ENCODE measurements around the gene CXCL6.

The CXCL6 gene

GRCh38 chr4:73843369-73843768, 6.9 kb downstream of the CXCL6 start:
- no peak for DNase-seq (ENCODE audit: low read depth)

GRCh38 chr4:73844345-73844744, 7.9 kb downstream of the CXCL6 start:
- DNase-seq (ENCODE audit: low read depth) = no peak

DNA sequence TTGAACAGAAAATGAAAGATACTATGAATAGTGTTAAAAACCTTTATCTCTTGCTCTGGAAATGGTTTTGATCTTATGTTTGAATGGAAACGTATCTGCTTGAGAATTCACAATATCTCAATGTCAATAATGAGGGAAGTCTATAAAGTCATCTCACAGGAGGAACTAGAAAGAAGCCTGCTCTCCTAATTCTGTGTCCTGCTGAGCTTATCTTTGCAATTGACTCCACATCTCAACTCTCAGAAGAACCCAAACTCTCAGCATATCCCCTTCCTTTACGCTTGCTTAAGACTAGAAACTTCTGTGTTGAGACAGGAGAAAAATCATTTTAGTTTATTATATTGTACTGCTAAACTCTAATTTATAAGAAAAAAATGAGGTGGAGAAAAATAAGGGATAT, 8.3 kb downstream of the CXCL6 start:
- no peak for DNase-seq (ENCODE audit: low read depth)

- no peak for DNase-seq (ENCODE audit: low read depth)
These were observed 11.2 kb downstream of the CXCL6 start for GRCh38 chr4:73847526-73848182.

- no peak for DNase-seq (ENCODE audit: low read depth)
These were observed 11.8 kb downstream of the CXCL6 start for GRCh38 chr4:73848183-73848777.

DNA sequence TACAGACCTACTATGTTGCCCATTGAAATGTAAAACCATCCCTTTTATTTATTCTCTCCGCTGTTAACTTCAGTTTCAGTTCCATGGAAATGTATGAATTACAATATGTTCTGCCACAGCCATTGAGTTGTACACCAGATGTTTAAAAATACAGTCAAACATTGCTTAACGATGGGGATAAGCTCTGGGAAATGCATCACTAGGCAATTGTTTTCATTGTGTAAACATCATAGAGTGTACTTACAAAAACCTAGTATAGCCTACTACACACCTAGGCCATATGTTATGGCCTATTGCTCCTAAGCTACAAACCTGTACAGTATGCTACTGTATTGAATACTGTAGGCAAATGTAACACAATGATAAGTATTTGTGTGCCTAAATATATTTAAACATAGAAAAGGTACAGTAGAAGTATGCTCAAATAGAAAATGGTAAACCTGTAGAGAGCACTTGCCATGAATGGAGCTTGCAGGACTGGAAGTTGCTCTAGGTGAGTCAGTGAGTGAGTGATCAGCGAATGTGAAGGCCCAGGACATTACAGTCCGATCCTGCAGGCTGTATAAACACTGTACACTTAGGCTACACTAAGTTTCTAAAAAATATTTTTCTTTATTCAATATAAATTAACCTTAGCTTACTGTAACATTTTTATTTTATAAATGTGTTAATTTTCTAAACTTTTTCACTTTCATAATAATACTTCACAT, 13.9 kb downstream of the CXCL6 start:
- DNase-seq (ENCODE audit: low read depth) = no peak

- DNase-seq (ENCODE audit: low read depth) = no peak
These were observed 14.8 kb downstream of the CXCL6 start for GRCh38 chr4:73851293-73851692.

DNA sequence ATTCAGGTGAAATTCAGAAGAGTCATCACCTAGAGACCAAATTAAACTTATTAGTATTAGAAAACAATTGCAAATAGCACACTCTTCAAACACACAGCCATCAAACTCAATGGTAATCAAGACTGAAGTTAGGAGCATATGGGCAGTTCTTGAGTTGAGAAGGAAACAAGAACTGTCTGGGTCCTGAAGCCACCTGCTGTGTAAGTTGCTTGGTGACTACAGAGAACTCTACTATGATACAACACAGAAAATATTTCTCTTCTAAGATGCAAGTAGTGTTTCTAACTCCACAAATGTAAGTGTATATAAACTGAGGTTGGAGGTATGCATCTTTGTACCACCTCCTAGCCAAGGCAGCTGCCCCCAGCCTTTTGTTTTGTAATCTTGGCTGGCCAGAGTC, 16.3 kb downstream of the CXCL6 start:
- no peak for DNase-seq (ENCODE audit: low read depth)

DNA sequence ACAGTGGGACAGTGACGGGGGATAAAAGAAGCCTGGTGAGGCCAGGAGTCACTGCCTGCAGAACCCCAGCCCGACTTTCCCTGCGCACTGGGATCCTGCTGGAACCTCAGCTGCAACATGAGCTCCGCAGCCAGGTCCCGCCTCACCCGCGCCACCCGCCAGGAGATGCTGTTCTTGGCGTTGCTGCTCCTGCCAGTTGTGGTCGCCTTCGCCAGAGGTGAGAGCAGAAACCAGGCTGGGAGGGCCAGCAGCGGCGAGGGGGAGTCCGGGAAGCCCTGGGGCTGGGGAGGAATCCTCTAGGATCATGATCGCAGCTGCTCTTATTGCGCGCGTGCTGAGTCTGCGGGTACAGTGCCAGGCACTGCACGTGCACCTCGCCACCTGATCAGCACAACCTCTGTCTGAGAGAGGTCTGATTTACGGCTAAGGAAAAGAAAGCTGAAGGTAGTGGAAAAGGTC, 16.8 kb downstream of the CXCL6 start, which contains the start of gene PF4V1:
TSS of gene PF4V1 (plus strand) at position 51 of the 459 bp plus-strand sequence. CDS start at position 118, 67 bp downstream.
- no peak for DNase-seq (ENCODE audit: low read depth)

GRCh38 chr4:73853718-73854473, 17.4 kb downstream of the CXCL6 start:
- no peak for DNase-seq (ENCODE audit: low read depth)

- DNase-seq (ENCODE audit: low read depth) = no peak
These were observed 18.9 kb downstream of the CXCL6 start for GRCh38 chr4:73855406-73855805.

GRCh38 chr4:73856518-73856917, 20.0 kb downstream of the CXCL6 start:
- no peak for DNase-seq (ENCODE audit: low read depth)

DNA sequence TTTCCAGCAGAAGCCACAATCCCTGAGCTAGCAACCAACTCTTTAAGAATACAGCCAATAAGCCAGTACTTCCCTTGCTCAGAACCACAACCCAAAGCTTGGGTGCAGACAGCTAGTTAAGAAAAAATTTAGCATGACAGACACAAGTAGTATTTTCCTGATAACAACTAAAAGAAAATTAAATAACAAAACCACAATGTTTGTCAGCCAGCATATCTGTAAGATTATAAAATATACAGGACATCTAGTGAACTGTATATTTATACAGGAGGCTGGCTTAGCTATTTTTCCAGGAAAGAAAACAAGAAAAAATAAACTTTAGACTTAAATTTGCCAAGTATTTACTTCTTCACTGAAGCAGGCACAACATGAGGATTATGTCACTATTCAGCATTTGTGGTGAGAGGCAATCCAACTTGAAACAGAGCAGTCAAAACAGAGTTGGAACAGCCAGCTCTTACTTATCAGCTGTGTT, 23.2 kb downstream of the CXCL6 start:
- no peak for DNase-seq (ENCODE audit: low read depth)

DNA sequence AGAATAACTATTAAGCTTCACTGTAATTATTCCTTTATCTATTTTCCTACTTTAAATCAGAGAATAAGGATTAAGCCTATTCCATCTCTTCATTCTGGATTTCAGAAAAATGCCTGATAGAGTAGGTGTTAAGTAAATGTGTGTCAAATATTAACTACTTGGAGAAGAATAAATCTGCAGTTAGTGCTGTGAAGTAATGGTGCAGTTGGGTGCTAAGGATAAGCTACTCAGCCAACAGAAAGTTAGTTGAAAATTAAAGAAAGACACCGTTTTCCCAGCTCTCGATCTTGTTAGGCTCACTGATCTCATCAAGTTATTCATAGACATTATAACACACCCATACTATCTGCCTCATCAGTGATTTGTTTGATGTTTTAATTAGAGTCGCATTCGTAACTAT, 23.7 kb downstream of the CXCL6 start:
- no peak for DNase-seq (ENCODE audit: low read depth)

DNA sequence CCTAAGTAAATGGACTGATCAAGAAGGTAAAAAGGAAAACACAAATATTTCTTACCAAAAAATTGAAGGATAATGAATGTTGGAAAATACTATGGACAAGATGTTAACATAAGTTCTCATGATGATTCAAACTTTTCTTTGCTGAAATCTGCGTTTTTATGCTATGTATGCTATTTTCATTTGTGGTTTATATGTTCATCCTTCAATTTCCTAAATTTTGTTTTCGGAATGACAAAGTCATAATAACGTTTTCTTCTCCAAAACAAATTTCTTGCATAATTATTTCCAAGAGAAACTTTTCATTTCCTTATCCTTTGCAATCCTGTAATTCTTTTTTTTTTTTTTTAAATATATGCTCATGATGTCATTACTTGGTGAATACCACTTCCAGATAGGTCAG, 24.4 kb downstream of the CXCL6 start:
- DNase-seq (ENCODE audit: low read depth) = no peak

GRCh38 chr4:73862322-73862721, 25.8 kb downstream of the CXCL6 start:
- no peak for DNase-seq (ENCODE audit: low read depth)

DNA sequence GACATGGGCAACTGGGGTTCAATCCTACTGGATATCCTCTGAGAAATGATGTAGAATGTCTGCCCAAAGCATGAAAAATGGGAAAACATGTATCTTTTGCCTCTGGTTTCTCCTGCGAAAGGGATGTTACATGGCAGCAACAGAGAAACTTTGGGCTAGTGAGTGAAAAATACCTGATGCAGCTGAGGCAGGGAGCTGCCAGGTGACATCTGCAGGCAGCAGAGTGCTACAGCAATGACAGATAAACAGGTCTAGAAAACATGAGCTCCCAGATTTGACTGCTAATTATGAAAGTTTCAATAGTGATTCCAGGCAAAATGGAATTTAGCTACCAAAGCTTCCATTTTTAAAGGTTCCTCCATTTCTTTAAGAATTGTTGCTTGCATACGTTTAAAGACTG, 27.9 kb downstream of the CXCL6 start:
- no peak for DNase-seq (ENCODE audit: low read depth)

DNA sequence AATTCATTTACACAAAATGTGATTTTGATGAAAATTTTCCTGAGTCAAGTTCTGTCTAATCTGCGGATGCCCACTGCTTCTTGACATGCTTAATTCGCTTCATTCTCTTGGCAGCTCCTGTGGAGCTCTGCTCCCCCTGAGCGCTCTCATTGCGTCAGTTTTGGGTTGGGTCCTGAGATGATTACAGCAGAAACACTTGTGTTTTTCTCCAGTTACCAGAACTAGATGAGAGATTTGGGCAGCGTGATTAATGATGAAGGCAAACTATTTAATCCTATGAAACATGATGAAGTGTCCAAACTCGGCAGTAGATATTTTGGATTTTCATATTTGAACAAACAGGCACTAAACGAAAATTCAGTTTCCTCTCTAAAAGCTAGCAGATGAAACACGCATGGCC, 28.5 kb downstream of the CXCL6 start:
- DNase-seq (ENCODE audit: low read depth) = no peak

GRCh38 chr4:73865431-73866096, 29.1 kb downstream of the CXCL6 start:
- no peak for DNase-seq (ENCODE audit: low read depth)

DNA sequence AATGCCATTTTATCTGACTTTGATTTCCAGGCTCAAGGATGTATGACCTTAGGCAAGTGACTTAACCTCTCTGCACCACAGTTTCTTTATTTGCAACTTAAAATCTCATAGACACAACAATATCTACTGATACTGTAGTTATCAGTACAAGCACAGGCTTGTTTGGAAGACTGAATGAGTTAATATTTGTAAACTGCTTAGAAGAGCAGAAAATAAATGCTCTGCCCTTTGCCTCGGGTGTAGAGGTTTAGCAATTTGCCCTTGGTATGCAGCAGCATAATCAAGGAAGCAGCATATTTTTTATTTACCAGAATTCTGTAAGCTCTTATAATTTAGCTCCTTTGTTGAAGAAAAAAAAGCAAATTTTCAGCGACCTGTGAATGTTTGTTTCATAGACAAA, 29.8 kb downstream of the CXCL6 start:
- DNase-seq (ENCODE audit: low read depth) = no peak

DNA sequence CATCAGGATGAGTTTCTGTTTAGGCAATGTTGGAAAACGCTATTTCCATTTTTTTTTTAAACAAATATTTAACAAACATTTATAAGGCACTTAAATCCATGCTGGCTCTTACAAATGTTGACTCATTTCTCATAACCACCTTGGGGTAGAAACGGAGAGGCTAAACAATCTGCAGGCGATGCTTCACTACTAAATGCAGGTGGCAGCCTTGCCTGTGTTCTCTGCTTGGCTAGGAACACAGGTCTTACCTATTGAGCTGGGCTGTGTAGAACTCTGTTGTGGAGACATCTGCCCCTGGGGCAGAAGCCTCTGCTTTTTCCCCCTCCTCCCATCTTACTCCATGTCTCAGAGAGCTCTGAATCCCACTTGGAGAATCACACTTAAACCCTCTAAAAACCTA, 31.3 kb downstream of the CXCL6 start:
- DNase-seq (ENCODE audit: low read depth) = no peak

Measured in stromal cell of bone marrow (primary cell).